B cell (primary cell): ENCODE results near the gene SPATA2L. TPM values are rescaled to one million over a fixed set of nuclear protein-coding genes. Genes with fewer than 3 reads are reported as not detected.

Source experiments
- ATAC-seq: fragments of 200-7000 bp; cut with Tn5 transposase; one replicate; pipeline ENCODE4 v1.10.0; 2021; ENCODE audit warnings: low read depth, mild to moderate bottlenecking, moderate number of reproducible peaks, moderate library complexity
- CTCF ChIA-PET: fragments of 350-600 bp; sonication (Branson Sonifier 250); formaldehyde crosslinking; loops from one replicate; lab custom pipeline; 2021; ENCODE audit warnings: antibody characterized with exemption, inconsistent platforms; lab: Charles Lee
- POLR2A ChIA-PET: fragments of 350-600 bp; sonication (Branson Sonifier 250); formaldehyde crosslinking; loops from one replicate; lab custom pipeline; 2021; ENCODE audit warnings: antibody characterized with exemption; lab: Charles Lee
- DNase-seq: peaks from one replicate; pipeline ENCODE4 v3.0.0; 2013
- H2AFZ ChIP-seq: 2 replicates; pipeline ENCODE4 v1.6.1; 2012; ENCODE audit warnings: mild to moderate bottlenecking, low read depth, low read length; ENCODE audit not compliant: insufficient read depth, poor library complexity, severe bottlenecking
- H3K27ac ChIP-seq, 2 donors: 1 replicate in 1 of 2; 2 replicates in 1 of 2; pipeline ENCODE4 v1.5.1; 2012 to 2013; ENCODE audit warnings: low read length in 2 of 2, mild to moderate bottlenecking in 2 of 2, moderate library complexity in 1 of 2
- H3K27me3 ChIP-seq, 4 experiments: fragments of 200-600 bp in 1 of 4; sonication (generic) in 1 of 4; replicated peaks in 1 of 4; 1 replicate in 2 of 4; 2 replicates in 2 of 4; pipeline versions ENCODE4 v1.6.1 to v1.7.0; 2013 to 2016; ENCODE audit warnings: low read length in 3 of 4, mild to moderate bottlenecking in 2 of 4, mixed read lengths in 1 of 4, moderate library complexity in 1 of 4; ENCODE audit not compliant: insufficient read depth in 4 of 4, control insufficient read depth in 3 of 4; ENCODE audit errors: control extremely low read depth in 1 of 4
- H3K36me3 ChIP-seq, 2 experiments: replicated peaks in 1 of 2; 1 replicate in 1 of 2; 2 replicates in 1 of 2; pipeline versions ENCODE4 v1.6.1 to v1.7.1; 2013; ENCODE audit warnings: low read length in 1 of 2; ENCODE audit not compliant: insufficient read depth in 2 of 2, control insufficient read depth in 1 of 2; ENCODE audit errors: control extremely low read depth in 1 of 2, extremely low read depth in 1 of 2
- H3K4me1 ChIP-seq, 2 donors: fragments of 200-600 bp in 1 of 2; sonication (generic) in 1 of 2; 1 replicate in 1 of 2; 2 replicates in 1 of 2; pipeline versions ENCODE4 v1.5.1 to v1.6.1; 2013 to 2017; ENCODE audit warnings: low read length in 2 of 2; ENCODE audit not compliant: control insufficient read depth in 2 of 2, insufficient read depth in 2 of 2
- H3K4me2 ChIP-seq: replicated peaks from 2 replicates; pipeline ENCODE3; 2012; ENCODE audit warnings: mild to moderate bottlenecking, low read depth, low read length; ENCODE audit not compliant: poor library complexity, severe bottlenecking
- H3K4me3 ChIP-seq, 5 experiments: fragments of 200-600 bp in 1 of 5; sonication (generic) in 1 of 5; 1 replicate in 3 of 5; 2 replicates in 2 of 5; pipeline versions ENCODE4 v1.5.1 to v1.7.0; 2011 to 2016; ENCODE audit warnings: low read length in 4 of 5, mild to moderate bottlenecking in 4 of 5, low read depth in 2 of 5, control low read depth in 1 of 5, moderate library complexity in 1 of 5; ENCODE audit not compliant: insufficient read depth in 1 of 5; ENCODE audit errors: control extremely low read depth in 1 of 5, extremely low read depth in 1 of 5
- H3K79me2 ChIP-seq: fragments of 200-600 bp; sonication (generic); one replicate; pipeline ENCODE4 v1.6.0; 2016; ENCODE audit warnings: low read length; ENCODE audit not compliant: control insufficient read depth, insufficient read depth
- H3K9ac ChIP-seq: fragments of 200-600 bp; sonication (generic); 2 replicates; pipeline ENCODE4 v1.6.1; 2017; ENCODE audit warnings: mild to moderate bottlenecking, low read length, moderate library complexity
- H3K9me3 ChIP-seq, 3 donors: one replicate each; pipeline versions ENCODE4 v1.6.1 to v1.7.1; 2013; ENCODE audit warnings: low read length in 2 of 3; ENCODE audit not compliant: control insufficient read depth in 2 of 3, insufficient read depth in 1 of 3; ENCODE audit errors: control extremely low read depth in 1 of 3
- H4K20me1 ChIP-seq: 2 replicates; pipeline ENCODE4 v1.6.0; 2012; ENCODE audit warnings: mild to moderate bottlenecking, low read length; ENCODE audit not compliant: insufficient read depth, control insufficient read depth, poor library complexity, severe bottlenecking
- H3K27ac Mint-ChIP-seq: one replicate; pipeline ENCODE4 v1.8.0; 2021; ENCODE audit warnings: mixed read lengths
- H3K27me3 Mint-ChIP-seq: one replicate; pipeline ENCODE4 v1.8.0; 2021; ENCODE audit warnings: mixed read lengths
- H3K4me1 Mint-ChIP-seq: one replicate; pipeline ENCODE4 v1.8.0; 2021; ENCODE audit warnings: mixed read lengths
- H3K4me3 Mint-ChIP-seq: one replicate; pipeline ENCODE4 v1.8.0; 2021; ENCODE audit warnings: mixed read lengths
- H3K9me3 Mint-ChIP-seq: one replicate; pipeline ENCODE4 v1.8.0; 2022; ENCODE audit warnings: mixed read lengths; ENCODE audit not compliant: insufficient read depth
- EZH2 ChIP-seq: IDR thresholded peaks from 2 replicates; pipeline ENCODE4 v1.6.1; 2012; ENCODE audit warnings: borderline replicate concordance, low read depth, mild to moderate bottlenecking, moderate library complexity, low read length; ENCODE audit not compliant: insufficient read depth, poor library complexity, severe bottlenecking
- WGBS: methylation state at CpG from one replicate; pipeline ENCODE4 v1.1.5; 2013; ENCODE audit warnings: missing lambda C conversion rate; ENCODE audit not compliant: insufficient coverage; 5-methylcytosine and 5-hydroxymethylcytosine counted together
- intact Hi-C: fragments of 100-400 bp; cut with micrococcal nuclease; formaldehyde crosslinking; loops from one replicate; pipeline ENCODE4 v1.10.0; 2022
- polyA plus RNA-seq: library from polyadenylated mRNA; depleted of rRNA; stranded (reverse); fragments of >200 nt; gene quantifications from 2 replicates; pipeline ENCODE4 v1.2.3, GENCODE V29; 2012
- total RNA-seq, 2 donors: library from RNA; stranded (reverse); fragments of 120-200 nt in 1 of 2; gene quantifications; 1 replicate in 1 of 2; 2 replicates in 1 of 2; pipeline versions ENCODE4 v1.2.3 to v1.2.4, GENCODE V29; 2013 to 2022
- TF ChIP-seq, protein P1 (sequence below): fragments of 200-600 bp; IDR thresholded peaks from one replicate; pipeline ENCODE4 v1.8.0; 2022; ENCODE audit warnings: antibody characterized with exemption, mild to moderate bottlenecking

SPATA2L gene
- total and polyA plus RNA-seq, 2 donors (not counting 1 experiment from before 2014, with no cell fraction given) = 16.4 to 32.1 TPM

- peaks cover 26% of the 10 kb centered on the region for H3K79me2 ChIP-seq
- H3K27me3 ChIP-seq = no peaks in the 10 kb centered on the region
- no peaks in the 10 kb centered on the region for H3K9me3 Mint-ChIP-seq
- H4K20me1 ChIP-seq = peaks cover 22% of the 10 kb centered on the region
- H3K4me1 ChIP-seq = peaks cover 10 to 16% of the 10 kb centered on the region in 2 donors
- no peak overlapping the region for H2AFZ ChIP-seq
- WGBS = 92% methylated on average over 24 of the region's 24 CpGs
- H3K4me1 Mint-ChIP-seq = peaks cover 15% of the 10 kb centered on the region
- no peaks in the 10 kb centered on the region for H3K27me3 Mint-ChIP-seq
- DNase-seq (no peak), ATAC-seq (no peak)
- ChIA-PET POLR2A (interaction anchor here (0.7 kb wide), 1 partner anchor 1144 kb away, joined by 3 read pairs; no protein-coding TSS in a partner anchor), CTCF (interaction anchor here (0.9 kb wide), 1 partner anchor 12 kb away, joined by 4 read pairs; no protein-coding TSS in a partner anchor)
- H3K9ac ChIP-seq = no peak overlapping the region
- no peak for TF ChIP-seq EZH2
- TF ChIP-seq, protein P1, sequence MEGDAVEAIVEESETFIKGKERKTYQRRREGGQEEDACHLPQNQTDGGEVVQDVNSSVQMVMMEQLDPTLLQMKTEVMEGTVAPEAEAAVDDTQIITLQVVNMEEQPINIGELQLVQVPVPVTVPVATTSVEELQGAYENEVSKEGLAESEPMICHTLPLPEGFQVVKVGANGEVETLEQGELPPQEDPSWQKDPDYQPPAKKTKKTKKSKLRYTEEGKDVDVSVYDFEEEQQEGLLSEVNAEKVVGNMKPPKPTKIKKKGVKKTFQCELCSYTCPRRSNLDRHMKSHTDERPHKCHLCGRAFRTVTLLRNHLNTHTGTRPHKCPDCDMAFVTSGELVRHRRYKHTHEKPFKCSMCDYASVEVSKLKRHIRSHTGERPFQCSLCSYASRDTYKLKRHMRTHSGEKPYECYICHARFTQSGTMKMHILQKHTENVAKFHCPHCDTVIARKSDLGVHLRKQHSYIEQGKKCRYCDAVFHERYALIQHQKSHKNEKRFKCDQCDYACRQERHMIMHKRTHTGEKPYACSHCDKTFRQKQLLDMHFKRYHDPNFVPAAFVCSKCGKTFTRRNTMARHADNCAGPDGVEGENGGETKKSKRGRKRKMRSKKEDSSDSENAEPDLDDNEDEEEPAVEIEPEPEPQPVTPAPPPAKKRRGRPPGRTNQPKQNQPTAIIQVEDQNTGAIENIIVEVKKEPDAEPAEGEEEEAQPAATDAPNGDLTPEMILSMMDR = no peak
- no peak overlapping the region for H3K4me3 ChIP-seq
- intact Hi-C loops = no loop called here
- no peak overlapping the region for H3K4me3 Mint-ChIP-seq
- H3K27ac ChIP-seq = no peak overlapping the region
- H3K4me2 ChIP-seq = no peak overlapping the region
- no peak overlapping the region for H3K27ac Mint-ChIP-seq
- peaks cover 0 to 3% of the 10 kb centered on the region in 2 experiments for H3K36me3 ChIP-seq
- H3K9me3 ChIP-seq = peaks cover 0 to 3% (median 0%) of the 10 kb centered on the region in 3 donors
These were observed 16.4 kb upstream of the SPATA2L start for GRCh38 chr16:89717688-89718505.
